B cell (primary cell): Measurements from ENCODE around the gene GRIN3A. TPM values are rescaled to one million over a fixed set of nuclear protein-coding genes. Genes with fewer than 3 reads are reported as not detected.

ENCODE experiments used
- ATAC-seq: fragments of 200-7000 bp; cut with Tn5 transposase; one replicate; pipeline ENCODE4 v1.10.0; 2021; ENCODE audit warnings: low read depth, mild to moderate bottlenecking, moderate number of reproducible peaks, moderate library complexity
- CTCF ChIA-PET: fragments of 350-600 bp; sonication (Branson Sonifier 250); formaldehyde crosslinking; loops from one replicate; lab custom pipeline; 2021; ENCODE audit warnings: antibody characterized with exemption, inconsistent platforms; lab: Charles Lee
- POLR2A ChIA-PET: fragments of 350-600 bp; sonication (Branson Sonifier 250); formaldehyde crosslinking; loops from one replicate; lab custom pipeline; 2021; ENCODE audit warnings: antibody characterized with exemption; lab: Charles Lee
- DNase-seq: peaks from one replicate; pipeline ENCODE4 v3.0.0; 2013
- H2AFZ ChIP-seq: 2 replicates; pipeline ENCODE4 v1.6.1; 2012; ENCODE audit warnings: mild to moderate bottlenecking, low read depth, low read length; ENCODE audit not compliant: insufficient read depth, poor library complexity, severe bottlenecking
- H3K27ac ChIP-seq, 2 donors: 1 replicate in 1 of 2; 2 replicates in 1 of 2; pipeline ENCODE4 v1.5.1; 2012 to 2013; ENCODE audit warnings: low read length in 2 of 2, mild to moderate bottlenecking in 2 of 2, moderate library complexity in 1 of 2
- H3K27me3 ChIP-seq, 4 experiments: fragments of 200-600 bp in 1 of 4; sonication (generic) in 1 of 4; replicated peaks in 1 of 4; 1 replicate in 2 of 4; 2 replicates in 2 of 4; pipeline versions ENCODE4 v1.6.1 to v1.7.0; 2013 to 2016; ENCODE audit warnings: low read length in 3 of 4, mild to moderate bottlenecking in 2 of 4, mixed read lengths in 1 of 4, moderate library complexity in 1 of 4; ENCODE audit not compliant: insufficient read depth in 4 of 4, control insufficient read depth in 3 of 4; ENCODE audit errors: control extremely low read depth in 1 of 4
- H3K36me3 ChIP-seq, 2 experiments: replicated peaks in 1 of 2; 1 replicate in 1 of 2; 2 replicates in 1 of 2; pipeline versions ENCODE4 v1.6.1 to v1.7.1; 2013; ENCODE audit warnings: low read length in 1 of 2; ENCODE audit not compliant: insufficient read depth in 2 of 2, control insufficient read depth in 1 of 2; ENCODE audit errors: control extremely low read depth in 1 of 2, extremely low read depth in 1 of 2
- H3K4me1 ChIP-seq, 2 donors: fragments of 200-600 bp in 1 of 2; sonication (generic) in 1 of 2; 1 replicate in 1 of 2; 2 replicates in 1 of 2; pipeline versions ENCODE4 v1.5.1 to v1.6.1; 2013 to 2017; ENCODE audit warnings: low read length in 2 of 2; ENCODE audit not compliant: control insufficient read depth in 2 of 2, insufficient read depth in 2 of 2
- H3K4me2 ChIP-seq: replicated peaks from 2 replicates; pipeline ENCODE3; 2012; ENCODE audit warnings: mild to moderate bottlenecking, low read depth, low read length; ENCODE audit not compliant: poor library complexity, severe bottlenecking
- H3K4me3 ChIP-seq, 5 experiments: fragments of 200-600 bp in 1 of 5; sonication (generic) in 1 of 5; 1 replicate in 3 of 5; 2 replicates in 2 of 5; pipeline versions ENCODE4 v1.5.1 to v1.7.0; 2011 to 2016; ENCODE audit warnings: low read length in 4 of 5, mild to moderate bottlenecking in 4 of 5, low read depth in 2 of 5, control low read depth in 1 of 5, moderate library complexity in 1 of 5; ENCODE audit not compliant: insufficient read depth in 1 of 5; ENCODE audit errors: control extremely low read depth in 1 of 5, extremely low read depth in 1 of 5
- H3K79me2 ChIP-seq: fragments of 200-600 bp; sonication (generic); one replicate; pipeline ENCODE4 v1.6.0; 2016; ENCODE audit warnings: low read length; ENCODE audit not compliant: control insufficient read depth, insufficient read depth
- H3K9ac ChIP-seq: fragments of 200-600 bp; sonication (generic); 2 replicates; pipeline ENCODE4 v1.6.1; 2017; ENCODE audit warnings: mild to moderate bottlenecking, low read length, moderate library complexity
- H3K9me3 ChIP-seq, 3 donors: one replicate each; pipeline versions ENCODE4 v1.6.1 to v1.7.1; 2013; ENCODE audit warnings: low read length in 2 of 3; ENCODE audit not compliant: control insufficient read depth in 2 of 3, insufficient read depth in 1 of 3; ENCODE audit errors: control extremely low read depth in 1 of 3
- H4K20me1 ChIP-seq: 2 replicates; pipeline ENCODE4 v1.6.0; 2012; ENCODE audit warnings: mild to moderate bottlenecking, low read length; ENCODE audit not compliant: insufficient read depth, control insufficient read depth, poor library complexity, severe bottlenecking
- H3K27ac Mint-ChIP-seq: one replicate; pipeline ENCODE4 v1.8.0; 2021; ENCODE audit warnings: mixed read lengths
- H3K27me3 Mint-ChIP-seq: one replicate; pipeline ENCODE4 v1.8.0; 2021; ENCODE audit warnings: mixed read lengths
- H3K4me1 Mint-ChIP-seq: one replicate; pipeline ENCODE4 v1.8.0; 2021; ENCODE audit warnings: mixed read lengths
- H3K4me3 Mint-ChIP-seq: one replicate; pipeline ENCODE4 v1.8.0; 2021; ENCODE audit warnings: mixed read lengths
- H3K9me3 Mint-ChIP-seq: one replicate; pipeline ENCODE4 v1.8.0; 2022; ENCODE audit warnings: mixed read lengths; ENCODE audit not compliant: insufficient read depth
- CTCF ChIP-seq: fragments of 200-600 bp; IDR thresholded peaks from one replicate; pipeline ENCODE4 v1.8.0; 2022; ENCODE audit warnings: antibody characterized with exemption, mild to moderate bottlenecking
- EZH2 ChIP-seq: IDR thresholded peaks from 2 replicates; pipeline ENCODE4 v1.6.1; 2012; ENCODE audit warnings: borderline replicate concordance, low read depth, mild to moderate bottlenecking, moderate library complexity, low read length; ENCODE audit not compliant: insufficient read depth, poor library complexity, severe bottlenecking
- WGBS: methylation state at CpG from one replicate; pipeline ENCODE4 v1.1.5; 2013; ENCODE audit warnings: missing lambda C conversion rate; ENCODE audit not compliant: insufficient coverage; 5-methylcytosine and 5-hydroxymethylcytosine counted together
- intact Hi-C: fragments of 100-400 bp; cut with micrococcal nuclease; formaldehyde crosslinking; loops from one replicate; pipeline ENCODE4 v1.10.0; 2022
- polyA plus RNA-seq: library from polyadenylated mRNA; depleted of rRNA; stranded (reverse); fragments of >200 nt; gene quantifications from 2 replicates; pipeline ENCODE4 v1.2.3, GENCODE V29; 2012
- total RNA-seq, 2 donors: library from RNA; stranded (reverse); fragments of 120-200 nt in 1 of 2; gene quantifications; 1 replicate in 1 of 2; 2 replicates in 1 of 2; pipeline versions ENCODE4 v1.2.3 to v1.2.4, GENCODE V29; 2013 to 2022

GRIN3A gene
- total and polyA plus RNA-seq, 2 donors (not counting 1 experiment from before 2014, with no cell fraction given), result not detected

GRCh38 chr9:101634741-101635409 is 103.6 kb downstream of the GRIN3A start:
- Mint-ChIP-seq H3K27ac (no peak overlapping the region), H3K9me3 (no peaks in the 10 kb centered on the region), H3K4me3 (no peak overlapping the region), H3K27me3 (no peaks in the 10 kb centered on the region), H3K4me1 (no peaks in the 10 kb centered on the region)
- TF ChIP-seq EZH2 (no peak), CTCF (no peak)
- Histone ChIP-seq H2AFZ (no peak overlapping the region), H3K4me1 (no peaks in the 10 kb centered on the region), H3K79me2 (no peaks in the 10 kb centered on the region), H3K9me3 (no peaks in the 10 kb centered on the region), H3K36me3 (no peaks in the 10 kb centered on the region), H3K27ac (no peak overlapping the region), H3K4me2 (no peak overlapping the region), H3K9ac (no peak overlapping the region), H3K4me3 (no peak overlapping the region), H3K27me3 (no peaks in the 10 kb centered on the region), H4K20me1 (no peaks in the 10 kb centered on the region)
- WGBS, result no CpG with 5 or more reads among the region's 4 CpGs
- intact Hi-C loops, result no loop called here
- no peak for ATAC-seq
- DNase-seq, result no peak
- POLR2A ChIA-PET, result no interaction called here
- CTCF ChIA-PET, result no interaction called here

- Histone ChIP-seq H2AFZ (no peak overlapping the region), H3K9ac (no peak overlapping the region), H3K79me2 (no peaks in the 10 kb centered on the region), H4K20me1 (no peaks in the 10 kb centered on the region), H3K4me1 (no peaks in the 10 kb centered on the region), H3K9me3 (no peaks in the 10 kb centered on the region), H3K4me2 (no peak overlapping the region), H3K36me3 (no peaks in the 10 kb centered on the region), H3K27me3 (no peaks in the 10 kb centered on the region), H3K4me3 (no peak overlapping the region), H3K27ac (no peak overlapping the region)
- intact Hi-C loops, result no loop called here
- H3K9me3 Mint-ChIP-seq, result no peaks in the 10 kb centered on the region
- WGBS, result no CpG with 5 or more reads among the region's 1 CpG
- DNase-seq, result no peak
- no peak overlapping the region for H3K4me3 Mint-ChIP-seq
- no peak for ATAC-seq
- ChIA-PET POLR2A (no interaction called here), CTCF (no interaction called here)
- H3K27ac Mint-ChIP-seq, result no peak overlapping the region
- H3K27me3 Mint-ChIP-seq, result peaks cover 4% of the 10 kb centered on the region
- H3K4me1 Mint-ChIP-seq, result no peaks in the 10 kb centered on the region
- TF ChIP-seq EZH2 (no peak), CTCF (no peak)
These were observed 105.8 kb downstream of the GRIN3A start for GRCh38 chr9:101632611-101633010.
